ENCODE data around the gene TAS2R8. TPM values are rescaled to one million over a fixed set of nuclear protein-coding genes. Genes with fewer than 3 reads are reported as not detected.

The TAS2R8 gene
- total RNA-seq, 1 donor from 2014 or later: 0.13 TPM

Other genes with a start within 250 kb of the TAS2R8 start
- gene MAGOHB, start 193.7 kb downstream of the TAS2R8 start, total RNA-seq: 26.1 and 34.1 TPM in 2 replicates
- gene STYK1, start 133.2 kb downstream of the TAS2R8 start, total RNA-seq: 21.8 and 25.5 TPM in 2 replicates
- 206 and 290 TPM in 2 replicates for gene YBX3, start 84.0 kb downstream of the TAS2R8 start, total RNA-seq
- gene TAS2R7, start 4.7 kb downstream of the TAS2R8 start, total RNA-seq: not detected in 2 replicates
- not detected in 2 replicates for gene TAS2R9, start 2.9 kb upstream of the TAS2R8 start, total RNA-seq
- 0.53 and 0.74 TPM in 2 replicates for gene TAS2R10, start 19.1 kb upstream of the TAS2R8 start, total RNA-seq
- gene PRR4, start 42.2 kb upstream of the TAS2R8 start, total RNA-seq: 0.21 and 0.46 TPM in 2 replicates
- gene PRH1, start 77.0 kb upstream of the TAS2R8 start, total RNA-seq: 7.4 and 8.4 TPM in 2 replicates
- gene TAS2R13, start 102.3 kb upstream of the TAS2R8 start, total RNA-seq: 0.56 and 0.73 TPM in 2 replicates
- not detected in 2 replicates for gene PRH2, start 122.0 kb upstream of the TAS2R8 start, total RNA-seq
- 0.92 and 1.4 TPM in 2 replicates for gene TAS2R14, start 132.0 kb upstream of the TAS2R8 start, total RNA-seq
- gene TAS2R50, start 179.6 kb upstream of the TAS2R8 start, total RNA-seq: 1.1 and 1.6 TPM in 2 replicates
- 2.2 TPM in 2 replicates for gene TAS2R20, start 191.0 kb upstream of the TAS2R8 start, total RNA-seq
- gene TAS2R19, start 215.3 kb upstream of the TAS2R8 start, total RNA-seq: 3.9 and 4.1 TPM in 2 replicates
- gene TAS2R31, start 224.1 kb upstream of the TAS2R8 start, total RNA-seq: 2.6 and 3.2 TPM in 2 replicates

Data from pulmonary artery endothelial cell (primary cell).